Stimulated activated CD8-positive, alpha-beta memory T cell treated with anti-CD3 and anti-CD28 coated beads, Interleukin-15, amount 100 ng/mL, for 24 hours (primary cell): ENCODE data around the gene CAMK2D.

Source experiments
- DNase-seq: peaks from one replicate; pipeline ENCODE4 v3.0.0-alpha.2; 2020; ENCODE audit warnings: low read depth

The CAMK2D gene

DNA sequence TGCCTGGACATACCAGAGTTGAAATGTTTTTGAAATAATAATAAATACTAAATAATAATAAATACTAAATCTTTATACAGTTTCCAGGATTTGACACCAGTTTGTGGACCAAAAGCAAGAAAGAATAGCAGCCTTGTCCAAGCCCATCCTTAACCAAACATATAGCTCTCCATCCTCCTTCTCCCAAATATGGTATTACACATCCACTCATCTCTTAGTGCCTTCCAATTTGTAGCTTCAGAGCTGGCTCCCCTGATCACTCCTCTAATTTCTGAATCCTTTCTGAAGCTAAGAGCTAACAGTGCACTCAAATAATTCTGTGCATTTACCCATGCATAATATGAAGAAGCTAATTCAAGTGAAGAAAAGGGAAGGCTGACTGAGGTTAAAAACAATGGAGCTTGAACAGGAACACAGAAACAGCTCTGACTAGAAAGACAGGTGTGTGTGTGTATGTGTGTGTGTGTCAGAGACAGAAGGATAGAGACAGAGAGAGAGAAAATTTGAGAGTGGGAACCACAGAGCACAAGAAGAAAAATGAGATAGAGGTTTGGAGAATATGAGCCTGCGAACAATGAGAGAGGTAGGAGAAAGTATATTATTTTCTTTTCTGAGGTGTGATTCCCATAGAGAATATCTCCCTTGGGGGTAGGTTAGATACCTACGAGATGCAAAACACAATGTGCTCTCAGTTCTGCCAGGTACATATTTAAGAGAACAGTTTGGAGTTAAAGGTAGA is 123.5 kb downstream of the CAMK2D start:
- no peak for DNase-seq

GRCh38 chr4:113637363-113637762 is 124.2 kb downstream of the CAMK2D start:
- DNase-seq = no peak

GRCh38 chr4:113636877-113637276 is 124.7 kb downstream of the CAMK2D start:
- DNase-seq = no peak

DNA sequence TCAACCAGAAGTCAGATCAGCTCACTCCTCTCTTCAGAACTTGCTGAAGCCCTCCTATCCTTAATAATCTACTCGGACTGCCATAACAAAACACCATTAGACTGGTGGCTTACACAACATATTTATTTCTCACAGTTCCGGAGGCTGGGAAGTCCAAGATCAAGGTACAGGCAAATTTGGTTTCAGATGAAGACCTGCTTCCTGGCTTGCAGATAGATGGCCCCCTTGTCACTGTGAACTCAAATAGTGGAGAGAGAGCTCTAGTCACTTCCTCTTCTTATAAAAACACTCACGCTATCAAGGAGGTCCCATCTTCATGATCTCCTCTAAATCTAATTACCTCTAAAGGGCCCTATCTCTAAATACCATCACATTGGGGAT is 125.1 kb downstream of the CAMK2D start:
- DNase-seq = no peak

- DNase-seq = no peak
Observed at GRCh38 chr4:113635739-113636437, 125.7 kb downstream of the CAMK2D start.

DNA sequence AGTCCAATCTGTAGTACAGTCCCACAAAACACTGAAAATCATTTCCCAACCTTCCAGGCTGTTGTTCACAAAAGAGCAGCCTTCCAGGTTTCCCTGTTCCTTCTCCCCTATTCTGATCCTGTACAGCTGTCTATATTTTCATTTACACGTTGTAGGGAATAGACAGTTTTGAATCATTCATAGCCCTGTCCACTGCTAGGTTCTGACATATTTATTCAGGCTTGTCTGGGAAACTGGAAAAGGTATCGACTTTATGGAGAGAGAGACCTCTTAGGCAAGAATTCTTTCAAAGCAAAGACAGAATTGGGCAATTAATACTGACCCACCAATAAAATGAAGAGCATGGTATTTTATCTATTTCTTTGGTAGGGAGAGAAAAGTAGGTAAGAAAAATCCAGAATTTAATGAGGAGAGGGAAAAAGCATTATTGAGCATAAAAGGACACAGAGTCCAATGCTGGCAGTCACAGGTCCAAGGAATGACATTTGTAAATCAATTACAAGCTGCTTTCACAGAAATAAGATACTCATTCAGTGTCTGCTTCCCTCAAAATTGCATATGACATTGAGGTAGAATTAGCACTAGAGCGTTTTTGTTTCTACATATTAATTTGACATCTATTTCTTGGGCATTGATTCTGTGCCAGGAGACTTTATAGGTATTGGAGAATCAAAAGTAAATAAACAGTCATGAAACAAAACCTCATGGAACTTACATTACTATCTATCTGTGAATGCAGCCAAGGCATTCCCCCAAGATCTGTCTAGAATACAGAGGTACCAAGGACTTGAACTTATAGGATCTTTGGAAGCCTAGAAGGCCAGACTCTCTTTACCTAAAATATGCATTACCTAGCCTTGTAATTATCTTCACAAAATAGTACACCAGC is 127.2 kb downstream of the CAMK2D start:
- no peak for DNase-seq

- no peak for DNase-seq
Observed at GRCh38 chr4:113633467-113633866, 128.1 kb downstream of the CAMK2D start.

DNA sequence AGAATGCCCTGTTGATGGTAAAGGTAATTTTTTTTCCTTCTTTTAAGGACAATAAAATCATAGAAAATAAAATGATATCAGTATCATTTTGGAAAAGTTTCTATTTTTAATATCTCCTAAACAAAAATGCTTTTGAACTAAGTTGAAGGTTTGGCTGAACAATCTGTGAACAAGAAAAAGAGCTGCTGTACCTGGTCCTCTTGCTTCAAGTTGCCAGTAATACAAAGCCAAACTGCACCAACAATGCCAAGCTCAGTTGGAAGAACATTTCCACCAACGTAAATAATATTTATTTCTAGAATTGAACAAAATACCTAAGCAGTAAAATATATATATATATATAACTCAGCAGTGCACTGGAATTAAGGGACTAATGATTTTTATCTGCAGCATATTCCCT is 132.8 kb downstream of the CAMK2D start:
- DNase-seq = no peak

DNA sequence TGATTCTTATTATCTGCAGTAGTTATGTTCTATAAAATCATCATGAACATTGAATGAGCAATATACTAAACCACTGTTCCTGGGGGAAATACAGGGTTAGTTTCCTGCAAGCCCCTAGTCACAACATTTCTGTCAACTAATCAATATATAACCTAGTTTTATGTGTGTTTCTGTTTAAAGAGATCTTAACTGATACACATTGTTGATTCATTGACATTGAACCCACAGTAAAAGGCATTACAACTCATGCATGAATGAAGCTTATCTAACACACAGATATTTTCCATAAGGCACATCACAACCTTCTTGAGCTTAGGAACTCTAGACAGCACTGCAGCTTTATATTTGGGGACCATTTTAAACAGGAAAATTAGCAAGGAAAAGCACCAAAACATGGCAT is 134.2 kb downstream of the CAMK2D start:
- DNase-seq = no peak

- no peak for DNase-seq
Observed at GRCh38 chr4:113625902-113626301, 135.6 kb downstream of the CAMK2D start.

DNA sequence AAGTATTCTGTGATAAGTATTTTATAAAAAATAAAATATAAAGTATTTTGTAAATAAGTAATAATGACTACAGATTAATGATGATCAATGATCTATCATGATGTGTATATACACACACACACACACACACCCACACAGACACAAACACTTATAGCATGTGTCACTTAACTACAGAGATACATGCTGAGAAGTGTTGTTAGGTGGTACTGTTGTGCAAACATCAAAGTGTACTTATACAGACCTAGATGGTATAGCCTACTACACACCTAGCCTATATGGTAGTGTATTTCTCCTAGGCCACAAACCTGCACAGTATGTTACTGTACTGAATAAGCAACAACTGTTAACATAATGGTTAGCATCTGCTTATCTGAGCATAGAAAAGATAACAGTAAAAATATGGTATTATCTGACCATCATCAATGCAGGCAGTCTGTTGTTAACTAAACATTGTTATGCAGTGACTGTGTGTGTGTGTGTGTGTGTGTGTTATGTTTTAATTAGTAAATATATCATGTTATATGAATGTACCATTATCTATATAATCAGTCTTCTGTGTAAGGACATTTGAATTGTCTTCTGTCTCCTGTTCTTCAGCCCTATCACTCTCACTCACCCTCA is 138.2 kb downstream of the CAMK2D start:
- no peak for DNase-seq

DNA sequence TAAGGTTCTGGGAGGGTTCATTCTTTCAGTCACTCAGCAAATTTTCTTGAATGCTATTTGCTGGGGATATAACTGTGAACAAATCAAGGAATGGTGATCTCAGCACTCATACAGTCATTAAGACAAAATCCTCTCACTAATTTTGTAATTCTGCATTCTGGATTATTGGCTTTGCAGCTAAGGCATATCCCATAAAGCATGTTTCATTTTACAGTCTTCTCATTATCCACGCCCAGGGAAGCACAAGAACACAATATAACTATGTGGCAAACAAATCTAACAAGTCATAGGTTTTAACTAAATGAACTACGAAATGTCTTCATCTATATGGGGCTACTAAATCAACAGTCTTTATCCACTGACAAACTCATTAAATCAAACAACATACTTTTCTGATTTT is 139.9 kb downstream of the CAMK2D start:
- DNase-seq = no peak

GRCh38 chr4:113620032-113620431 is 141.5 kb downstream of the CAMK2D start:
- DNase-seq = no peak

GRCh38 chr4:113619526-113619925 is 142.0 kb downstream of the CAMK2D start:
- DNase-seq = no peak

- no peak for DNase-seq
Observed at GRCh38 chr4:113618205-113618604, 143.3 kb downstream of the CAMK2D start.

- DNase-seq = no peak
Observed at GRCh38 chr4:113617195-113617594, 144.3 kb downstream of the CAMK2D start.

GRCh38 chr4:113616443-113616842 is 145.1 kb downstream of the CAMK2D start:
- no peak for DNase-seq

DNA sequence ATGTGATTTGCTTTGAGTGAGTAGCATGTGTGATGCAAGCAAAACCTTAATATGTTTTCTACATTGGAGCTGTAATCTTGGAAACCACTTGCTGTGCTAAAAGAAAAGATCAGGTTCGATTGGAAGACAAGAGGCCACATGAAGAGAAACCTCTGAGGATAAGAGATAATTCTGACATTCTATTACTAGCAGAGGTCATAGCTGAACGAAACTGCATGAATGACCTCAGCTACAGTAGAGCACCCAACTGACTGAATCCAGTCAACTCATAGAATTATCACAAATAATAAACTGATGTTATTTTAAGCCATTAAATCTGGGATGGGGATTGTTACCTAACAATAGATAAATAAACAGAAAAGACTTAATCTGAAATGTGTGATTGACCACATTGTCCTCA is 147.1 kb downstream of the CAMK2D start:
- DNase-seq = no peak

- no peak for DNase-seq
Observed at GRCh38 chr4:113613503-113613902, 148.0 kb downstream of the CAMK2D start.

DNA sequence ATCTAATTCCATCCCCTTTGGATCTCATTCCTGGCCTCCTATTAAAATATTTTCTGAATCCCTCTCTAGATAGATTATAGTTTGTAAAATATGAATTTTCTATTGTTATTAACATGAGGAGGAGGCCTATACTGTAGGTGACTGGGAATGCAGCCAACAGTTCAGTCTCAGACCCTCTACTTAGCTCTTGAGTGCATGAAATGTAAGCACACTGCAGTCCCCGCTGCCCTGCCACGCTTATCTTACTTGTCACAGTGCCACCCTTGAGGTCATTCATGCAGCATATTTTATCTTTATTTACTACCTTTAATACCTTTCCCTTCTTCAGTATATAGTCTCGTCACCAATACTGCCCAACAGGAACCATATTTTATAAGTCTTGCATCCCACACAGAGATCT is 151.0 kb downstream of the CAMK2D start:
- DNase-seq = no peak

DNA sequence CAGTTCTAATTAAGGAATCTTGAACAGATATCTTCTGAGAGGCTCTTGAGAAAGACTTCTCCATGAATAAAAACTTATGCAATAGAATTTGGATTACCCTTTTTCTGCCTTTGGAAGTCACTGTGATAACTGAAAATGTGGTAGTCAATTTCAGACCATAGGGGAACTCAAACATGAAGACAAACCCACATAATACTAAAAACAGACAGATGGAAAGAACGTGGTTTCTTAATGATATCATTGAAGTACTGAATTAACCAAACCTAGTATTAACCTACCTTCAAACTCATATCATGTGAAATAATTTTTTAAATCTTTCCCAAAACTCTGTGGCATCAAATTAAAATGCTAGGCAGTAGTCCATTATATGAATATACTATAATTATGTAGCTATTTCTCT is 153.5 kb downstream of the CAMK2D start:
- DNase-seq = no peak

DNA sequence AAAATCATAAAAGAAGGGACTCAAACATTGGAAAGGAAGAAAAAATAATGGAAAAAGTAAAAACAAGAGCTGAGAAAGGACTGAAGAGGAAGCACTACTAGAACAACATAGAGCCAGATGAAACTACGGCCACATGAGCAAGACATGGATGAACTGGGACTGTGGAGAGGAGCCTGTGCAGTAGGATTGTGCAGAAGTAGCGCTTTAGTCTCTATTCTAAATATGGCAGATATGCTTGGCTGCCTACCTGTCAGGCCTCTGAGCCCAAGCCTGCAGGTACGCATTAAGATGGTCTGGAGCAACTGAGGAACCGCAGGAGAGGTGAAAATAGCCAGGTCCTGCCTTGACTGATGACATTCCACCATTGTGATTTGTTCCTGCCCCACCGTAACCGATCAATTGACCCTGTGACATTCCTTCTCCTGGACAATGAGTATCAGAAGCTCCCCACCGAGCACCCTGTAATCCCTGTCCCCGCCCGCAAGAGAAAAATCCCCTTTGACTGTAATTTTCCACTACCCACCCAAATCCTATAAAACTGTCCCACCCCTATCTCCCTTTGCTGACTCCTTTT is 154.3 kb downstream of the CAMK2D start:
- no peak for DNase-seq
